ENCODE results near the gene RNF213.
"Not testable (repeated sequence)": the region's sequence is repeated elsewhere in the genome, so short reads cannot be mapped to it uniquely, and the experiment has no call there.

RNF213 gene

GRCh38 chr17:80316431-80316830 lies 55.8 kb downstream of the RNF213 start:
- peaks cover 76% of the 10 kb centered on the region for H3K36me3 Mint-ChIP-seq (ENCODE audit: low read depth)
- no peaks in the 10 kb centered on the region for H3K27me3 Mint-ChIP-seq
- DNase-seq, result no peak
- no peaks in the 10 kb centered on the region for H3K9me3 Mint-ChIP-seq
- no peak overlapping the region for H3K4me3 Mint-ChIP-seq
- peak overlapping the region; percentile 61 for H3K27ac Mint-ChIP-seq
- H3K4me1 Mint-ChIP-seq (ENCODE audit: low read depth), result peaks cover 4% of the 10 kb centered on the region

GRCh38 chr17:80316927-80317705 lies 56.5 kb downstream of the RNF213 start:
- Mint-ChIP-seq H3K9me3 (no peaks in the 10 kb centered on the region), H3K4me3 (peak overlapping the region; percentile 19), H3K4me1 (ENCODE audit: low read depth) (peaks cover 2% of the 10 kb centered on the region), H3K27ac (peak overlapping the region; percentile 61), H3K27me3 (no peaks in the 10 kb centered on the region), H3K36me3 (ENCODE audit: low read depth) (peaks cover 76% of the 10 kb centered on the region)
- no peak for DNase-seq

GRCh38 chr17:80317706-80317980 lies 57.0 kb downstream of the RNF213 start:
- DNase-seq, result no peak

GRCh38 chr17:80318166-80318565 lies 57.5 kb downstream of the RNF213 start:
- H3K9me3 Mint-ChIP-seq, result no peaks in the 10 kb centered on the region
- peak overlapping the region; percentile 82 for H3K27ac Mint-ChIP-seq
- H3K27me3 Mint-ChIP-seq, result no peaks in the 10 kb centered on the region
- peaks cover 4% of the 10 kb centered on the region for H3K4me1 Mint-ChIP-seq (ENCODE audit: low read depth)
- no peak for DNase-seq
- H3K4me3 Mint-ChIP-seq, result no peak overlapping the region
- H3K36me3 Mint-ChIP-seq (ENCODE audit: low read depth), result peaks cover 78% of the 10 kb centered on the region

More at GRCh38 chr17:80317706-80317980, 57.0 kb downstream of the RNF213 start:
- peak overlapping the region; percentile 82 for H3K27ac Mint-ChIP-seq
- no peaks in the 10 kb centered on the region for H3K9me3 Mint-ChIP-seq
- H3K36me3 Mint-ChIP-seq (ENCODE audit: low read depth), result peaks cover 78% of the 10 kb centered on the region
- H3K4me1 Mint-ChIP-seq (ENCODE audit: low read depth), result peaks cover 2% of the 10 kb centered on the region
- no peaks in the 10 kb centered on the region for H3K27me3 Mint-ChIP-seq
- no peak overlapping the region for H3K4me3 Mint-ChIP-seq

GRCh38 chr17:80319262-80319998 lies 58.8 kb downstream of the RNF213 start:
- peaks cover 5% of the 10 kb centered on the region for H3K4me1 Mint-ChIP-seq (ENCODE audit: low read depth)
- DNase-seq, result no peak
- no peak overlapping the region for H3K4me3 Mint-ChIP-seq
- no peaks in the 10 kb centered on the region for H3K9me3 Mint-ChIP-seq
- peak overlapping the region; percentile 76 for H3K27ac Mint-ChIP-seq
- H3K36me3 Mint-ChIP-seq (ENCODE audit: low read depth), result peaks cover 87% of the 10 kb centered on the region
- H3K27me3 Mint-ChIP-seq, result no peaks in the 10 kb centered on the region

GRCh38 chr17:80319999-80320344 lies 59.3 kb downstream of the RNF213 start:
- no peaks in the 10 kb centered on the region for H3K9me3 Mint-ChIP-seq
- no peak overlapping the region for H3K4me3 Mint-ChIP-seq
- H3K27me3 Mint-ChIP-seq, result no peaks in the 10 kb centered on the region
- DNase-seq, result no peak
- H3K4me1 Mint-ChIP-seq (ENCODE audit: low read depth), result peaks cover 5% of the 10 kb centered on the region
- H3K36me3 Mint-ChIP-seq (ENCODE audit: low read depth), result peaks cover 93% of the 10 kb centered on the region
- peak overlapping the region; percentile 76 for H3K27ac Mint-ChIP-seq

- Mint-ChIP-seq H3K4me3 (no peak overlapping the region), H3K36me3 (ENCODE audit: low read depth) (peaks cover 98% of the 10 kb centered on the region), H3K9me3 (no peaks in the 10 kb centered on the region), H3K27ac (peak overlapping the region; percentile 76), H3K27me3 (no peaks in the 10 kb centered on the region), H3K4me1 (ENCODE audit: low read depth) (peaks cover 5% of the 10 kb centered on the region)
- no peak for DNase-seq
Measured at GRCh38 chr17:80320496-80320895, 59.8 kb downstream of the RNF213 start.

GRCh38 chr17:80322864-80323263 lies 62.2 kb downstream of the RNF213 start:
- no peak for DNase-seq
- no peak overlapping the region for H3K4me3 Mint-ChIP-seq
- peaks cover 98% of the 10 kb centered on the region for H3K36me3 Mint-ChIP-seq (ENCODE audit: low read depth)
- H3K27me3 Mint-ChIP-seq, result no peaks in the 10 kb centered on the region
- no peaks in the 10 kb centered on the region for H3K9me3 Mint-ChIP-seq
- peaks cover 10% of the 10 kb centered on the region for H3K4me1 Mint-ChIP-seq (ENCODE audit: low read depth)
- peak overlapping the region; percentile 74 for H3K27ac Mint-ChIP-seq

GRCh38 chr17:80323982-80324381 lies 63.3 kb downstream of the RNF213 start:
- DNase-seq, result no peak
- H3K4me1 Mint-ChIP-seq (ENCODE audit: low read depth), result peaks cover 18% of the 10 kb centered on the region
- H3K27ac Mint-ChIP-seq, result peak overlapping the region; percentile 57
- no peaks in the 10 kb centered on the region for H3K9me3 Mint-ChIP-seq
- H3K4me3 Mint-ChIP-seq, result no peak overlapping the region
- no peaks in the 10 kb centered on the region for H3K27me3 Mint-ChIP-seq
- H3K36me3 Mint-ChIP-seq (ENCODE audit: low read depth), result peaks cover 98% of the 10 kb centered on the region

GRCh38 chr17:80327518-80327917 lies 66.9 kb downstream of the RNF213 start:
- no peak for DNase-seq
- Mint-ChIP-seq H3K36me3 (ENCODE audit: low read depth) (peaks cover 98% of the 10 kb centered on the region), H3K4me1 (ENCODE audit: low read depth) (peaks cover 16% of the 10 kb centered on the region), H3K4me3 (no peak overlapping the region), H3K27ac (peak overlapping the region; percentile 75), H3K9me3 (no peaks in the 10 kb centered on the region), H3K27me3 (no peaks in the 10 kb centered on the region)

- DNase-seq, result no peak
- Mint-ChIP-seq H3K36me3 (ENCODE audit: low read depth) (peaks cover 97% of the 10 kb centered on the region), H3K4me1 (ENCODE audit: low read depth) (peaks cover 13% of the 10 kb centered on the region), H3K27me3 (no peaks in the 10 kb centered on the region), H3K9me3 (no peaks in the 10 kb centered on the region), H3K27ac (peak overlapping the region; percentile 75), H3K4me3 (no peak overlapping the region)
Measured at GRCh38 chr17:80328634-80329380, 68.2 kb downstream of the RNF213 start.

- DNase-seq, H3K27me3 Mint-ChIP-seq, H3K9me3 Mint-ChIP-seq, H3K4me3 Mint-ChIP-seq: not testable (repeated sequence)
- H3K4me1 Mint-ChIP-seq (ENCODE audit: low read depth), result peaks cover 13% of the 10 kb centered on the region
- H3K27ac Mint-ChIP-seq, result peak overlapping the region; percentile 75
- peaks cover 97% of the 10 kb centered on the region for H3K36me3 Mint-ChIP-seq (ENCODE audit: low read depth)
Measured at GRCh38 chr17:80329421-80329820, 68.8 kb downstream of the RNF213 start.

GRCh38 chr17:80330276-80330675 lies 69.6 kb downstream of the RNF213 start:
- peak overlapping the region; percentile 66 for H3K27ac Mint-ChIP-seq
- H3K4me1 Mint-ChIP-seq (ENCODE audit: low read depth), result peaks cover 13% of the 10 kb centered on the region
- H3K4me3 Mint-ChIP-seq, result no peak overlapping the region
- H3K27me3 Mint-ChIP-seq, result no peaks in the 10 kb centered on the region
- peaks cover 97% of the 10 kb centered on the region for H3K36me3 Mint-ChIP-seq (ENCODE audit: low read depth)
- H3K9me3 Mint-ChIP-seq, result no peaks in the 10 kb centered on the region
- no peak for DNase-seq

GRCh38 chr17:80330938-80331337 lies 70.3 kb downstream of the RNF213 start:
- not testable (repeated sequence) for H3K4me3 Mint-ChIP-seq, H3K27me3 Mint-ChIP-seq, DNase-seq, H3K9me3 Mint-ChIP-seq
- Mint-ChIP-seq H3K36me3 (ENCODE audit: low read depth) (peaks cover 98% of the 10 kb centered on the region), H3K27ac (peak overlapping the region; percentile 66), H3K4me1 (ENCODE audit: low read depth) (peaks cover 13% of the 10 kb centered on the region)

- peak overlapping the region; percentile 66 for H3K27ac Mint-ChIP-seq
- H3K4me1 Mint-ChIP-seq (ENCODE audit: low read depth), result peaks cover 8% of the 10 kb centered on the region
- peaks cover 98% of the 10 kb centered on the region for H3K36me3 Mint-ChIP-seq (ENCODE audit: low read depth)
- no peak for DNase-seq
- no peaks in the 10 kb centered on the region for H3K9me3 Mint-ChIP-seq
- H3K4me3 Mint-ChIP-seq, result no peak overlapping the region
- H3K27me3 Mint-ChIP-seq, result no peaks in the 10 kb centered on the region
Measured at GRCh38 chr17:80331820-80332219, 71.2 kb downstream of the RNF213 start.
